PC-9 (cell line): ENCODE data around the gene LRRC28. TPM values are rescaled to one million over a fixed set of nuclear protein-coding genes. Genes with fewer than 3 reads are reported as not detected.

Source experiments
- BruUV-seq: library from RNA; stranded (reverse); fragments of 400-500 nt; replicated peaks from 2 replicates; lab custom pipeline; 2021; lab: Mats Ljungman, UMichigan
- CTCF ChIA-PET: fragments of 300-600 bp; sonication (Branson Sonifier 250); formaldehyde crosslinking; loops from one replicate; lab custom pipeline; 2022; ENCODE audit warnings: antibody characterized with exemption; lab: Charles Lee
- POLR2A ChIA-PET: fragments of 300-600 bp; sonication (Branson Sonifier 250); formaldehyde crosslinking; loops from one replicate; lab custom pipeline; 2022; ENCODE audit warnings: antibody characterized with exemption; ENCODE audit not compliant: unreplicated experiment; lab: Charles Lee
- DNase-seq, 2 experiments: peaks; one replicate each; pipeline versions ENCODE4 v3.0.0 to v3.0.0-alpha.2; 2015 to 2022; ENCODE audit warnings: mixed read lengths in 1 of 2
- H2AFZ ChIP-seq: fragments of 200-600 bp; sonication (generic); 2 replicates; pipeline ENCODE4 v1.8.1; 2017; ENCODE audit warnings: antibody characterized with exemption
- H3F3A ChIP-seq: fragments of 200-600 bp; sonication (generic); 2 replicates; pipeline ENCODE4 v1.8.1; 2017; ENCODE audit warnings: antibody characterized with exemption, mild to moderate bottlenecking, low read depth; ENCODE audit not compliant: insufficient read depth
- H3K27ac ChIP-seq: fragments of 200-600 bp; sonication (generic); 2 replicates; pipeline ENCODE4 v1.6.1; 2016; ENCODE audit warnings: mixed run types
- H3K27me3 ChIP-seq: fragments of 200-600 bp; sonication (generic); 2 replicates; pipeline ENCODE4 v1.6.1; 2016; ENCODE audit warnings: low read depth, mixed run types; ENCODE audit not compliant: insufficient read depth
- H3K36me3 ChIP-seq: fragments of 200-600 bp; sonication (generic); 2 replicates; pipeline ENCODE4 v1.6.1; 2016; ENCODE audit warnings: low read depth, mixed run types
- H3K4me1 ChIP-seq: fragments of 200-600 bp; sonication (generic); replicated peaks from 2 replicates; pipeline ENCODE4 v1.6.1; 2016; ENCODE audit warnings: mixed run types; ENCODE audit not compliant: insufficient read depth
- H3K4me2 ChIP-seq: fragments of 200-600 bp; sonication (generic); 2 replicates; pipeline ENCODE4 v1.6.1; 2017; ENCODE audit warnings: mixed run types
- H3K4me3 ChIP-seq: fragments of 200-600 bp; sonication (generic); 2 replicates; pipeline ENCODE4 v1.6.1; 2016; ENCODE audit warnings: mixed run types
- H3K79me2 ChIP-seq: fragments of 200-600 bp; sonication (generic); 2 replicates; pipeline ENCODE4 v1.6.1; 2017; ENCODE audit warnings: low read depth, mixed run types
- H3K9me2 ChIP-seq: fragments of 200-600 bp; sonication (generic); 2 replicates; pipeline ENCODE4 v1.8.1; 2017; ENCODE audit warnings: mild to moderate bottlenecking; ENCODE audit not compliant: insufficient read depth
- H3K9me3 ChIP-seq: fragments of 200-600 bp; sonication (generic); 2 replicates; pipeline ENCODE4 v1.8.1; 2016; ENCODE audit warnings: low read depth; ENCODE audit not compliant: insufficient read depth
- H4K20me1 ChIP-seq: fragments of 200-600 bp; sonication (generic); 2 replicates; pipeline ENCODE4 v1.8.1; 2017; ENCODE audit not compliant: insufficient read depth
- EZH2 ChIP-seq: fragments of 200-600 bp; sonication (generic); IDR thresholded peaks from 2 replicates; pipeline ENCODE4 v1.8.0; 2017; ENCODE audit warnings: antibody characterized with exemption, low read depth
- intact Hi-C: fragments of 100-400 bp; cut with micrococcal nuclease; formaldehyde crosslinking; loops from one replicate; pipeline ENCODE4 v1.10.0; 2022; ENCODE audit not compliant: unreplicated experiment
- total RNA-seq: library from RNA; stranded (reverse); gene quantifications from 2 replicates; pipeline ENCODE4 v1.2.3, GENCODE V29; 2021
- TF ChIP-seq, protein P1 (sequence below): fragments of 200-600 bp; sonication (generic); conservative IDR thresholded peaks from 2 replicates; pipeline ENCODE4 v1.6.1; 2017; ENCODE audit warnings: mixed run types, antibody characterized with exemption, mild to moderate bottlenecking, moderate library complexity

LRRC28 gene
- total RNA-seq, 1 experiment from 2014 or later: 13.5 TPM

DNA sequence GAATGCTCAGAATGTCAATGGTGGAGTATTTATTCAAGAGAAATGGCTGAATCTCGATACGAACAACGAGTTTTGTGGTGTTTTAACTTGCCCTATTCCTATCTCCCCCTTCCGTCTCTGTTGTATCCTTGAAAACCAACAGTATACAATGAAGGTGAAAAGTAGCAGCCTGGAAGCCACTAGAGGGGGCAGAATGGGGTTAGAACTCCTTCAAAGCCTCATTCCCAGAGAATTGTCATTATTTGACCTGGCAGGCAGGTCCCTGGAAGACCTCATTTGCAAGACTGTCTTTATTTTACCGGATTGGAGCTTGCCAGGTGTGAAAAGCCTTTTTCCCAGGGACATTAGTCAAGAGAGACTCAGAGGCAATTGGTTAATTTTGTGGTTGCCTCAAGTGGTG is 139.4 kb downstream of the LRRC28 start:
- ChIA-PET POLR2A (no interaction called here), CTCF (no interaction called here)
- Histone ChIP-seq H4K20me1 (no peaks in the 10 kb centered on the region), H3F3A (no peaks in the 10 kb centered on the region), H3K9me2 (no peaks in the 10 kb centered on the region), H3K4me1 (peaks cover 5% of the 10 kb centered on the region), H3K4me2 (no peak overlapping the region), H2AFZ (no peak overlapping the region), H3K27me3 (no peaks in the 10 kb centered on the region), H3K36me3 (no peaks in the 10 kb centered on the region), H3K79me2 (no peaks in the 10 kb centered on the region), H3K27ac (no peak overlapping the region), H3K9me3 (no peaks in the 10 kb centered on the region), H3K4me3 (no peak overlapping the region)
- intact Hi-C loops: no loop called here
- no peak for DNase-seq
- no peak for TF ChIP-seq EZH2
- TF ChIP-seq, protein P1, sequence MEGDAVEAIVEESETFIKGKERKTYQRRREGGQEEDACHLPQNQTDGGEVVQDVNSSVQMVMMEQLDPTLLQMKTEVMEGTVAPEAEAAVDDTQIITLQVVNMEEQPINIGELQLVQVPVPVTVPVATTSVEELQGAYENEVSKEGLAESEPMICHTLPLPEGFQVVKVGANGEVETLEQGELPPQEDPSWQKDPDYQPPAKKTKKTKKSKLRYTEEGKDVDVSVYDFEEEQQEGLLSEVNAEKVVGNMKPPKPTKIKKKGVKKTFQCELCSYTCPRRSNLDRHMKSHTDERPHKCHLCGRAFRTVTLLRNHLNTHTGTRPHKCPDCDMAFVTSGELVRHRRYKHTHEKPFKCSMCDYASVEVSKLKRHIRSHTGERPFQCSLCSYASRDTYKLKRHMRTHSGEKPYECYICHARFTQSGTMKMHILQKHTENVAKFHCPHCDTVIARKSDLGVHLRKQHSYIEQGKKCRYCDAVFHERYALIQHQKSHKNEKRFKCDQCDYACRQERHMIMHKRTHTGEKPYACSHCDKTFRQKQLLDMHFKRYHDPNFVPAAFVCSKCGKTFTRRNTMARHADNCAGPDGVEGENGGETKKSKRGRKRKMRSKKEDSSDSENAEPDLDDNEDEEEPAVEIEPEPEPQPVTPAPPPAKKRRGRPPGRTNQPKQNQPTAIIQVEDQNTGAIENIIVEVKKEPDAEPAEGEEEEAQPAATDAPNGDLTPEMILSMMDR: 0 out of 2 replicates have a peak, but pooled peaks have one; percentile 13
- no TSS peak for BruUV-seq

DNA sequence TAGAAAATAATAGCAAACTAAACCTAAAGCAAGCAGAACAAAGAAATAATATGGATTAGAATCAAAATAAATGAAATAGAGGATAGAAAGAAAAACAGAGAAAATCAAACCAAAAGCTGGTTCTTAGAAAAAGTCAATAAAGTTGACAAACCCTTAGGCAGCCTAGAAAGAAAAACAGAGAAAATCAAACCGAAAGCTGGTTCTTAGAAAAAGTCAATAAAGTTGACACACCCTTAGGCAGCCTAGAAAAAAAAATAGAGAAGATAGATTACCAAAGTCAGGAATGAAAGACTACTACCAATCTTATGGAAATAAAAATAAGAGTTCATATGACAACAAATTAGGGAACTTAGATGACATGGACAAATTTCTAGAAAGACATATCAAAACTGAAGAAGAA is 142.4 kb downstream of the LRRC28 start:
- CTCF ChIA-PET: interaction anchor here (0.6 kb wide), 1 partner anchor 258 kb away, joined by 4 read pairs; no protein-coding TSS in a partner anchor
- Histone ChIP-seq H3K4me3 (no peak overlapping the region), H3K4me1 (no peaks in the 10 kb centered on the region), H3K27me3 (no peaks in the 10 kb centered on the region), H3K4me2 (no peak overlapping the region), H3K27ac (no peak overlapping the region), H3K79me2 (no peaks in the 10 kb centered on the region), H4K20me1 (no peaks in the 10 kb centered on the region), H3K9me2 (no peaks in the 10 kb centered on the region), H3F3A (no peaks in the 10 kb centered on the region), H2AFZ (no peak overlapping the region), H3K36me3 (no peaks in the 10 kb centered on the region), H3K9me3 (no peaks in the 10 kb centered on the region)
- BruUV-seq: no TSS peak
- TF ChIP-seq, protein P1: no peak
- TF ChIP-seq EZH2: no peak
- intact Hi-C loops: no loop called here
- POLR2A ChIA-PET: interaction anchor here (0.6 kb wide), 1 partner anchor 78 kb away, joined by 4 read pairs; no protein-coding TSS in a partner anchor
- no peak for DNase-seq

GRCh38 chr15:99396375-99396774 is 145.1 kb downstream of the LRRC28 start:
- H3K79me2 ChIP-seq: no peaks in the 10 kb centered on the region
- CTCF ChIA-PET: no interaction called here
- intact Hi-C loops: no loop called here

More at GRCh38 chr15:99396375-99396774, 145.1 kb downstream of the LRRC28 start:
- Histone ChIP-seq H3K4me1 (no peaks in the 10 kb centered on the region), H2AFZ (no peak overlapping the region), H3K9me2 (no peaks in the 10 kb centered on the region), H4K20me1 (no peaks in the 10 kb centered on the region), H3K36me3 (no peaks in the 10 kb centered on the region), H3K4me2 (no peak overlapping the region), H3K9me3 (no peaks in the 10 kb centered on the region), H3K27ac (no peak overlapping the region), H3F3A (no peaks in the 10 kb centered on the region), H3K4me3 (no peak overlapping the region), H3K27me3 (no peaks in the 10 kb centered on the region)
- POLR2A ChIA-PET: no interaction called here
- TF ChIP-seq, protein P1: no peak
- no peak for TF ChIP-seq EZH2
- no peak for DNase-seq
- no TSS peak for BruUV-seq
